ENCODE measurements around the gene RERE. TPM values are rescaled to one million over a fixed set of nuclear protein-coding genes. Genes with fewer than 3 reads are reported as not detected.

RERE gene
- total RNA-seq, 1 experiment from 2014 or later = 20.0 TPM

GRCh38 chr1:8370905-8371315 lies 446.5 kb downstream of the RERE start:
- in situ Hi-C loops (cut with HindIII; ENCODE audit: low pct_unique_long_range_greater_than_20kb, low sequenced_read_pairs) = no loop called here
- DNase-seq (ENCODE audit: low read depth, low spot score) = no peak

GRCh38 chr1:8370046-8370881 lies 447.2 kb downstream of the RERE start:
- DNase-seq (ENCODE audit: low read depth, low spot score) = no peak
- in situ Hi-C loops (cut with HindIII; ENCODE audit: low pct_unique_long_range_greater_than_20kb, low sequenced_read_pairs) = no loop called here

- no peak for DNase-seq (ENCODE audit: low read depth, low spot score)
Measured at GRCh38 chr1:8368956-8369639, 448.3 kb downstream of the RERE start.

GRCh38 chr1:8367571-8368194 lies 449.8 kb downstream of the RERE start:
- no peak for DNase-seq (ENCODE audit: low read depth, low spot score)
- in situ Hi-C loops (cut with HindIII; ENCODE audit: low pct_unique_long_range_greater_than_20kb, low sequenced_read_pairs) = no loop called here

More at GRCh38 chr1:8368956-8369639, 448.3 kb downstream of the RERE start:
- in situ Hi-C loops (cut with HindIII; ENCODE audit: low pct_unique_long_range_greater_than_20kb, low sequenced_read_pairs) = no loop called here

DNA sequence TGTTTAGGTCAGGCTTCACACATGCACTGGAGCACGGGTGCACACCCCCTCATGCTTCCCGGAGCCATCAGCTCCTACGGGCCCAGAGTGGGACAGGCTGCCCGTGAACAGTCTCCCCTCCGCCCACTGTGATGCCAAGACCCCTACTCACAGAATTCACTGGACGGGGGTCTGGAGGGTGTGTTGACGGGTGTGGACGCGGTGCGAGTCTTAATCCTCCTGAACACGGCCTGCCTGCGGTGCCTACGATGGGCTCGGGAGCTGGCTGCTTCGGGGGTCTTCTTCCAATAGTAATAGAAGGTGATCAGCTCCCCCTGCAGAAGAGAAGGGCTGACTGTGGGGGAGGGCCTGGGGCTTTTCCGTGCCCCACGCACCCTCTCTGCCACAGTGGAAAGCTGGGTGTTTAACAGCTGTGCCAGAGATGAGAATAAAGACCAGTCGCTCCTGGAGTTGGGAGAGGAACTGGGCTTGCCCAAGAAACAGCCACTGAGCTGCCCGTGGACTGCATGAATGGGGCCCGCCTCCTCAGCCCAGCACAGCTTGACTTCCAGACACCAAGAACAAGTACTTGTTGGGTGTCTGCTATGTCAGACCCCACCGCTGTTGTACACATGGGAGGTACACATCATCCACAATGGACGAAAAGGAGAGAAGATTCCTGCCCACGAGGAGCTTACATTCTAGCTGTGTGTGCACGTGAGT lies 451.6 kb downstream of the RERE start:
- no peak for DNase-seq (ENCODE audit: low read depth, low spot score)
- in situ Hi-C loops (cut with HindIII; ENCODE audit: low pct_unique_long_range_greater_than_20kb, low sequenced_read_pairs) = no loop called here

GRCh38 chr1:8364528-8365442 lies 452.7 kb downstream of the RERE start:
- in situ Hi-C loops (cut with HindIII; ENCODE audit: low pct_unique_long_range_greater_than_20kb, low sequenced_read_pairs) = no loop called here
- DNase-seq (ENCODE audit: low read depth, low spot score) = no peak

DNA sequence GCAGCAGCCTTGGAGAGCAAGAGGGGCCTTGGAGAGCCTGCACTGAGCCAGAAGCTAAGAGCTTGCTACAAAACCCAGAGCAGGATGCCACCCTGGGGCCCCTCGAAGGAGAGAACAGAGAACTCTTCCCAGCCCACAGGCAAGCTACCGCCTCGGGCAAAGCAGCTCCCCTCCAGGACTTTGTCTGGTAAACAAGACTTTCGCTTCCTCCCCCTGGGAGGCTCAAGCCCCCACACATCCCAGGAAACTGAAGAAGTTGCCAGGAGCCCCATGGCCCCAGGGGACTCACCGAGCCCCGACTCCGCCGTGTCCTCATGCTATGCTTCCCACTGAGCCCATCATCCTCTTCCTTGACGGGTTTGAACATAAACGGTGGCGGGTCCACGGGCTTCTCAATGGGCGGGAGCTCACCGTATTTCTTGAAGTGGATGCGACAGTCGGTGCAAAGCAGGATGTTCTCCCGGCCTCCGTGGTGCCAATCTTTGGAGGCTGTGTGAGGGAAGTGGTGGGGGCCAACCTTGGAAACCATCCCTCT lies 453.6 kb downstream of the RERE start:
- DNase-seq (ENCODE audit: low read depth, low spot score) = no peak
- in situ Hi-C loops (cut with HindIII; ENCODE audit: low pct_unique_long_range_greater_than_20kb, low sequenced_read_pairs) = no loop called here

DNA sequence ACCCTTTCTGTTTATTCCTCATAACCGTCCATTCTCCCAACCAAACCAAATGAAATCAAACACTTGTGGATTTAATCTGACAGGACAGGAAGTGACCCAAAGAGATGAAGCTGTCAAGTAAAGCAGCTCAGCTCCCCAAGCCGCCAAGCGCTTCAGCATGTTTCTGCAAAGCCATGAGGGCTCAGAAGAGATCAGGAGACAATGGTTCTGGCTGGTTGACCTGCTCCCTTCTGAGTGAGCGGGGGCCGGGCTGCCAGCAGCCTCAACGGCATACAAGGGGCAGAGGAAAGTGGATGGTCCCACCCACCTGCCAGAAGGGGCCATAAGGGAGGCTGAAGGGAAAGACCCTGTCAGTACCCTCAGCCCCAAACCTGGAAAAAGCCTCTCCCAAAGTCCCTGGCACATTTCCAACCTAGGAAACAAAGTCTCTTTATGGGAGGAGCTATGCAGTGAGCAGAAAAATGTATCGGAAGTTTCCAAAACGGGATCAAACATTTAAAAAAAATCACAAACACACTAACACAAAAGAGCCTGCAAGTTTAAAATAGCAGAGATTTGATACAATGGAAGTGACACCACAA lies 454.2 kb downstream of the RERE start:
- in situ Hi-C loops (cut with HindIII; ENCODE audit: low pct_unique_long_range_greater_than_20kb, low sequenced_read_pairs) = no loop called here
- DNase-seq (ENCODE audit: low read depth, low spot score) = no peak

GRCh38 chr1:8362701-8363101 lies 454.7 kb downstream of the RERE start:
- no peak for DNase-seq (ENCODE audit: low read depth, low spot score)
- in situ Hi-C loops (cut with HindIII; ENCODE audit: low pct_unique_long_range_greater_than_20kb, low sequenced_read_pairs) = no loop called here

DNA sequence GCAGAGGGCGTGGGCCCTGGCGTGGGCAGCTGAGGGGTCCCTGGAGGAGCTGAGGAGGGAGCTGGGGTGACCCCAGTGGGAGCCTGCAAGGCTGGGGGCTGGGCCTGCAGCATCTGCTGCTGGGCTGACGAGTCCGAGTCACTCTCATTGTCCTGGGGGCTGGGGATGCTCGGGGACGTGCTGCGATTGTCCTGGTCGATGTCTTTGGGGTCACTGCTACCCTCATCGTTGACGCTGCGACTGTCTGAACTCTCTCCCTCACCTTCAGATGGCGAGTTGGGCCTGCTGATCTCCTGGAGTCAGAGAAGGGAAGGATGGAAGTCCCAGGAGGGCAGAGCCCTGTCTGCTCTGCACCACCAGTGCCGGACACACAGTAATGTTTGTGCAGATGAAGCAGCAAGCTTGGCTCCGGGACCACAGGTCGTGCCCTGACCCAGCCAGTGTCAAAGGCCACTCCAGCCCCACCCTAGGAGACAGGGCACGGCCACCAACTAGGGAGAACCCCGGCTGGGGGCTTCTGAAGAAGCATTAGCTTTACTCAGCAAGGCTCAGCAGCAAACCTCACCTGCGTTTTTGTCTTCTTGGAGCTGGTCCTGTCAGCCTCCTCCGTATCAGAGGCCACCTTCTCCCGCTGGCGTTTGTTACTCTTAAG lies 456.1 kb downstream of the RERE start:
- no peak for DNase-seq (ENCODE audit: low read depth, low spot score)
- in situ Hi-C loops (cut with HindIII; ENCODE audit: low pct_unique_long_range_greater_than_20kb, low sequenced_read_pairs) = no loop called here

DNA sequence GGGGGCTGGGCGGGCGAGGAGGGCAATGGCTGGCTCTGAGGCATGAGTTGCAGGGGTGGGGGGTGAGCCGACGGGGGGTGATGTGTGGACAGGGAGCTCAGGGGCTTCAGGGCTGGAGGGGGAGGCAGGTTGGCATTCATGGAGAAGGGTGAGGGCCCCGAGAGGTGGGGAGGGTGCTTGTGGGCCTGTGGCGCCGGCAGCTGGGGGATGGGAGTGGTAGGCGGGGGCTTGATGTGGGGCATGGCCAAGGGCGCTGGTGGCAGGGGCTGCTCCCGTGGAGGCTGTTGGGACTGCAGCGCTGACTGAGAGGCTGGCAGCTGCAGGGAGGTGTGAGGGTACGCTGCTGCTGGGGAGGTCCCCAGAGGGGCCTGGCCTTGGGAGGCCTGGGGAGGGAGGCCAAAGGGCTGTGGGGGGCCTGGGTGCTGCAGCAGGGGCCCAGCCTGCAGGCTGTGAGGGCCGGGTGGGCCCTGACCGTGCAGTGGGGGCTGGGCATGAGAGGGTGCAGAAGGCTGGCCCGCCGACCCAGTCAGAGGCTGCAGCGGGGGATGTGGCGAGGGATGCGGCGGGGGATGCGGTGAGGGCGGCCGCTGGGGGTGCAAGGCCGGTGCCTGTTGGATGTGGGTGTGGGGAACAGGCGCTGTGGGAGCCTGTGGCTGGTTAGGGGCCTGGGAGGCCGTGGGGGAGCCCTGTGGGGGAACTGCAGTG lies 456.8 kb downstream of the RERE start:
- in situ Hi-C loops (cut with HindIII; ENCODE audit: low pct_unique_long_range_greater_than_20kb, low sequenced_read_pairs) = no loop called here
- no peak for DNase-seq (ENCODE audit: low read depth, low spot score)

DNA sequence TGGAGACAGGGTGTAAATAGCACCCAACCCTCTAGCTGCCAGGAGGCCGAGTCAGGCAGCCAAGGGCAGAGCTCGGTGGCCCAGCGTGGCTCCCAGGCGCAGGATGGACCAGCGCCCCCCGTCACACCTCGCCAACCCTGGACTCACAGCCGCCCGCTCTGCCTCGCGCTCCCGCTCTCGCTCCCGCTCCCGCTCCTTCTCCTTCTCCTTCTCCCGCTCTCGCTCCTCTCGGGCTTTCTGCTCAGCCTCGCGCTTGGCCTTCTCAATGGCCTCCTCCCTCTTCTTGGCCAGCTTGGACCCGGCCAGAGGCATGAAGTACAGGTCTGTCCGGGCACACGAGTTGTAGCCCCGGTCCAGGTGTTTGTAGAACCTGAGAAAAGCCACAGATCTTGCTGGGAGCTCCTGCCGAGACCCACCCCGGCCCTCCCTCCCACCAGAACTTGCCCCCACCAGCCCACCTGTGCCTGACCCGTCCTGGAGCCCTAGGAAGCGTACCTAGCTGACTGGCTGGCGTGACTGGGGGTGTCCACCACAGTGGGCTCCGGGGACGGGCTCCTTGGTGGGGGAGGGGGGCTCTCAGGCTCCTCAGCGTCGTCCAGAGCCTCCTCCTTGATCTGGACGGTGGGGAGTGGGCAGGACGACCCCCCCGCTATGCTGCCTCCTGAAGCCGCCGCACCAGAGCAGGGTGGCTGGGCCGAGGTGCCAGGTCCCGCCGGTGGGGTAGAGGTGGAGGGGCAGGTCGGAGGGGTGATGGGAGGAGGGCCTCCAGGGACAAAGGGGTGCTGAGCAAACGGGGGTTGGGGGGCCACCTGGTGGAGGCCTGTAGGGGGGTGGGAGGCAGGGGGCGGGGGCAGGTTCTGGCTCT lies 457.6 kb downstream of the RERE start:
- no peak for DNase-seq (ENCODE audit: low read depth, low spot score)
- in situ Hi-C loops (cut with HindIII; ENCODE audit: low pct_unique_long_range_greater_than_20kb, low sequenced_read_pairs) = no loop called here

DNA sequence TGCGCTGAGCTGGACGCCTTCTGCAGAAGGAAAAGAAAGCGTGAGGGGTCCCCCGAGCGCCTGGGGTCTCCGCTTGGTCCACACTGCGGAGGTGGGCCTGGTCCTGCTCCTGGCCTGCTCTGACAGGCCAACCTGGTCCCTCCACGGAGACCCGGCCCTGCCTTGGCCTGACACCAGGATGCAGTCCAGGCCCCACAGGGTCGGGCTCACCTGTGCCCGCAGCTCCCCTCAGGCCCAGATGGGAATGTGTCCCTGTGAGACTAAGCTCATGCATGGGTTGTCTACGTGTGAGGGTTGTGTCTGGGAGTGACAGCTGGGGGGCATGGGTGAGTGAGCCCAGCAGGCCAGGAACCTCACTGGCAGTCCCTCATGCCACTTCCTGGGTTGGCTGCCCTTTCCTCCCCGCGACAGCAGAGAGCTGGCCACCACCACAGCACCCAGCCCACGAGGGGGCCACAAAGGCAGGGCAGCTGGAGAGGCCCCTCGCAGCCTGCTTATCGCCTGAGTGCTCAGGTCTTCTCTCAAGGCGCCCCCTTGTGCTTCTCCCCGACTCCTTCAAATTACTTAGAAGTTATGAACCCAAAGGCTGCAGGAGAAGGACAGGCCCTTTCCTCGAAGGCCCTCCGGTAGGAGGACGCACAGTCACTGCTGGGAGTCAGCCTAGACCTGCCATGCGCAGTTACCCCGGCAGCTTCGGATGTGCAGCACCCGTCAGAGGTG lies 458.4 kb downstream of the RERE start:
- in situ Hi-C loops (cut with HindIII; ENCODE audit: low pct_unique_long_range_greater_than_20kb, low sequenced_read_pairs) = no loop called here
- no peak for DNase-seq (ENCODE audit: low read depth, low spot score)

- DNase-seq (ENCODE audit: low read depth, low spot score) = no peak
- in situ Hi-C loops (cut with HindIII; ENCODE audit: low pct_unique_long_range_greater_than_20kb, low sequenced_read_pairs) = no loop called here
Measured at GRCh38 chr1:8358241-8358896, 459.1 kb downstream of the RERE start.
